ENCODE measurements around the gene TAX1BP1. TPM values are rescaled to one million over a fixed set of nuclear protein-coding genes. Genes with fewer than 3 reads are reported as not detected.

The TAX1BP1 gene
- total and polyA plus RNA-seq, 2 donors (not counting 3 experiments of a cell fraction or from before 2014, with no cell fraction given) = 77.7 to 93.2 TPM

DNA sequence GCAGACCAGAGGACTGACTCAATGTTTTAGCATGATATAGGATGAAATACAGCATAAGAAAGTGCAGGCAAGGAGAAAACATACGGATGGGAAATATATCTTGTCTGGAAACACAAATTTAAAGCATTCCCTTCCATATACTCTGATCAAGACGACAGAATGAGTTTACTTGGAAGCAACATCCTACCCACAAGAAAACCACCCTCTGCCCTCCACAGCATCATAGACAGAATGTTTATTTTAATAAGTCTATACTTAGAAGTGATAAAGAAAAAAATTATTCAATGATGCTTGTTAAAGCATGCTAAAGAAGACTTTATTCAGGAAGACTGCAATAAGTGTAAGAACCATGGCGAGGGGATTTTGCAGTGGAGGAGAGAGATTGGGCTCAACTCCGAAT, 44.9 kb upstream of the TAX1BP1 start:
- no peaks in the 10 kb centered on the region for H3K36me3 ChIP-seq (ENCODE audit: control insufficient read depth in 2 of 2, extremely low read depth in 1 of 2, insufficient read depth in 2 of 2, low read length in 2 of 2)
- POLR2A ChIA-PET = no interaction called here
- no peaks in the 10 kb centered on the region for H3K4me1 ChIP-seq (ENCODE audit: control insufficient read depth, extremely low read depth, insufficient read depth, low read length)
- no peak overlapping the region for H3K4me2 ChIP-seq (ENCODE audit: insufficient read depth, low read length)
- H3K9me3 ChIP-seq (replicated peaks; ENCODE audit: control insufficient read depth, insufficient read depth, low read length) = no peaks in the 10 kb centered on the region
- TF ChIP-seq, protein P1, sequence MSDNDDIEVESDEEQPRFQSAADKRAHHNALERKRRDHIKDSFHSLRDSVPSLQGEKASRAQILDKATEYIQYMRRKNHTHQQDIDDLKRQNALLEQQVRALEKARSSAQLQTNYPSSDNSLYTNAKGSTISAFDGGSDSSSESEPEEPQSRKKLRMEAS (IDR thresholded peaks at IDR 0.05; ENCODE audit: insufficient read depth, insufficient read length) = no peak
- TF ChIP-seq JUN (IDR thresholded peaks at IDR 0.05; ENCODE audit: borderline replicate concordance, insufficient read depth, insufficient read length, low read depth) (no peak), MYC (IDR thresholded peaks at IDR 0.05; ENCODE audit: low read depth, low read length) (no peak), GATA2 (IDR thresholded peaks at IDR 0.05; ENCODE audit: insufficient read depth, insufficient read length, low read depth, low read length) (no peak), FOS (IDR thresholded peaks at IDR 0.05; ENCODE audit: borderline replicate concordance, insufficient read depth, low read length) (no peak), POLR2AphosphoS5 (IDR thresholded peaks at IDR 0.05; ENCODE audit: insufficient read depth, low read depth, low read length) (no peak), EZH2 (IDR thresholded peaks at IDR 0.05; ENCODE audit: borderline replicate concordance, low read depth, low read length, severe bottlenecking) (no peak), POLR2A (IDR thresholded peaks at IDR 0.05; ENCODE audit: low read depth, low read length) (no peak)
- TF ChIP-seq, protein P2, sequence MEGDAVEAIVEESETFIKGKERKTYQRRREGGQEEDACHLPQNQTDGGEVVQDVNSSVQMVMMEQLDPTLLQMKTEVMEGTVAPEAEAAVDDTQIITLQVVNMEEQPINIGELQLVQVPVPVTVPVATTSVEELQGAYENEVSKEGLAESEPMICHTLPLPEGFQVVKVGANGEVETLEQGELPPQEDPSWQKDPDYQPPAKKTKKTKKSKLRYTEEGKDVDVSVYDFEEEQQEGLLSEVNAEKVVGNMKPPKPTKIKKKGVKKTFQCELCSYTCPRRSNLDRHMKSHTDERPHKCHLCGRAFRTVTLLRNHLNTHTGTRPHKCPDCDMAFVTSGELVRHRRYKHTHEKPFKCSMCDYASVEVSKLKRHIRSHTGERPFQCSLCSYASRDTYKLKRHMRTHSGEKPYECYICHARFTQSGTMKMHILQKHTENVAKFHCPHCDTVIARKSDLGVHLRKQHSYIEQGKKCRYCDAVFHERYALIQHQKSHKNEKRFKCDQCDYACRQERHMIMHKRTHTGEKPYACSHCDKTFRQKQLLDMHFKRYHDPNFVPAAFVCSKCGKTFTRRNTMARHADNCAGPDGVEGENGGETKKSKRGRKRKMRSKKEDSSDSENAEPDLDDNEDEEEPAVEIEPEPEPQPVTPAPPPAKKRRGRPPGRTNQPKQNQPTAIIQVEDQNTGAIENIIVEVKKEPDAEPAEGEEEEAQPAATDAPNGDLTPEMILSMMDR (IDR thresholded peaks at IDR 0.05; ENCODE audit: extremely low read depth in 1 of 2, insufficient read depth in 1 of 2, low read depth in 1 of 2, low read length in 2 of 2) = no peak
- FAIRE-seq = no peak
- H3K27ac ChIP-seq (ENCODE audit: insufficient read depth, low read depth, low read length) = no peak overlapping the region
- H3K79me2 ChIP-seq (ENCODE audit: control insufficient read depth, insufficient read depth, low read length) = no peaks in the 10 kb centered on the region
- no peak overlapping the region for H3K4me3 ChIP-seq (replicated peaks in 1 of 3; ENCODE audit: insufficient read depth in 1 of 3, low read depth in 1 of 3, low read length in 3 of 3)
- BruUV-seq (replicated peaks) = no TSS peak
- dilution Hi-C loops (cut with MboI; ENCODE audit: extremely low pct_ligation_motif_present, low sequenced_read_pairs) = no loop called here
- intact Hi-C loops (cut with micrococcal nuclease) = no loop called here
- no peak overlapping the region for H3K9ac ChIP-seq (replicated peaks; ENCODE audit: extremely low read depth, insufficient read depth, low read length)
- H3K9me1 ChIP-seq (replicated peaks; ENCODE audit: control insufficient read depth, extremely low read depth, insufficient read depth, low read length) = no peaks in the 10 kb centered on the region
- DNase-seq (ENCODE audit: low read depth, low spot score) = no peak
- no peaks in the 10 kb centered on the region for H4K20me1 ChIP-seq (replicated peaks; ENCODE audit: control insufficient read depth, extremely low read depth, insufficient read depth, low read length)
- CTCF ChIA-PET = no interaction called here
- no peaks in the 10 kb centered on the region for H3K27me3 ChIP-seq (ENCODE audit: control insufficient read depth in 2 of 2, insufficient read depth in 2 of 2, low read length in 2 of 2)
- no peak overlapping the region for H2AFZ ChIP-seq (ENCODE audit: low read depth, low read length)

All from endothelial cell of umbilical vein (primary cell).